HG02678 (cell line): Measurements from ENCODE around the gene CABLES2.

Experiments
- ATAC-seq: cut with Tn5 transposase; IDR thresholded peaks from one replicate; pipeline ENCODE4 v1.9.1; 2021; ENCODE audit warnings: mild to moderate bottlenecking, moderate library complexity; ENCODE audit not compliant: unreplicated experiment

CABLES2 gene

GRCh38 chr20:62392077-62392418, 15.0 kb downstream of the CABLES2 start:
- no peak for ATAC-seq

- no peak for ATAC-seq
These were observed 15.7 kb downstream of the CABLES2 start for GRCh38 chr20:62391165-62392076.

- no peak for ATAC-seq
These were observed 16.5 kb downstream of the CABLES2 start for GRCh38 chr20:62390317-62391164.

- no peak for ATAC-seq
These were observed 17.4 kb downstream of the CABLES2 start for GRCh38 chr20:62389601-62390087.

- no peak for ATAC-seq
These were observed 18.1 kb downstream of the CABLES2 start for GRCh38 chr20:62388839-62389600.

- ATAC-seq, result no peak
These were observed 19.0 kb downstream of the CABLES2 start for GRCh38 chr20:62387933-62388635.

GRCh38 chr20:62387219-62387913, 19.7 kb downstream of the CABLES2 start:
- ATAC-seq, result peak; percentile 21

- ATAC-seq, result peak; percentile 76
These were observed 20.5 kb downstream of the CABLES2 start, which contains the start of gene RPS21 for GRCh38 chr20:62386383-62387218. Gene RPS21, plus strand, starts transcription at chr20:62387103. Its CDS starts 236 bp downstream, at chr20:62387339.

- peak; percentile 48 for ATAC-seq
These were observed 24.5 kb downstream of the CABLES2 start for GRCh38 chr20:62382306-62383198.

GRCh38 chr20:62381842-62382241, 25.2 kb downstream of the CABLES2 start:
- no peak for ATAC-seq

GRCh38 chr20:62381202-62381797, 25.8 kb downstream of the CABLES2 start:
- no peak for ATAC-seq

- no peak for ATAC-seq
These were observed 28.9 kb downstream of the CABLES2 start for GRCh38 chr20:62378215-62378614.

GRCh38 chr20:62377615-62378178, 29.4 kb downstream of the CABLES2 start:
- ATAC-seq, result no peak

- no peak for ATAC-seq
These were observed 30.0 kb downstream of the CABLES2 start for GRCh38 chr20:62377064-62377461.

GRCh38 chr20:62376112-62377063, 30.7 kb downstream of the CABLES2 start:
- no peak for ATAC-seq
